Caco-2 (cell line): ENCODE results near the gene CDKAL1. TPM values are rescaled to one million over a fixed set of nuclear protein-coding genes. Genes with fewer than 3 reads are reported as not detected.

Experiments used
- BruUV-seq: library from RNA; stranded (reverse); fragments of 400-500 nt; replicated peaks from 2 replicates; lab custom pipeline; 2021; lab: Mats Ljungman, UMichigan
- CTCF ChIA-PET: fragments of 300-600 bp; sonication (Branson Sonifier 250); formaldehyde crosslinking; loops from one replicate; lab custom pipeline; 2022; ENCODE audit warnings: antibody characterized with exemption; lab: Charles Lee
- POLR2A ChIA-PET: fragments of 300-600 bp; sonication (Branson Sonifier 250); formaldehyde crosslinking; loops from one replicate; lab custom pipeline; 2022; ENCODE audit warnings: antibody characterized with exemption; lab: Charles Lee
- DNase-seq, 2 experiments: peaks; one replicate each; pipeline versions ENCODE4 v3.0.0 to v3.0.0-alpha.2; 2020 to 2022
- H3K27me3 ChIP-seq: replicated peaks from 2 replicates; pipeline ENCODE4 v1.6.0; 2011; ENCODE audit warnings: low read length; ENCODE audit not compliant: control insufficient read depth, insufficient read depth
- H3K36me3 ChIP-seq: 2 replicates; pipeline ENCODE4 v1.5.1; 2011; ENCODE audit warnings: low read length; ENCODE audit not compliant: control insufficient read depth, insufficient read depth
- H3K4me1 ChIP-seq: fragments of 250-450 bp; sonication (Bioruptor Pico); 2 replicates; pipeline ENCODE4 v1.5.1; 2020; ENCODE audit warnings: mild to moderate bottlenecking
- H3K4me3 ChIP-seq: 2 replicates; pipeline ENCODE4 v1.5.1; 2011; ENCODE audit warnings: low read depth, mild to moderate bottlenecking, control low read depth, low read length
- H3K9me3 ChIP-seq: fragments of 250-450 bp; sonication (Bioruptor Pico); 2 replicates; pipeline ENCODE4 v1.5.1; 2020; ENCODE audit warnings: mild to moderate bottlenecking, moderate library complexity
- H3K27ac Mint-ChIP-seq: one replicate; pipeline ENCODE4 v1.8.0; 2022; ENCODE audit warnings: mixed read lengths; ENCODE audit not compliant: unreplicated experiment
- H3K27me3 Mint-ChIP-seq: one replicate; pipeline ENCODE4 v1.8.0; 2022; ENCODE audit warnings: mixed read lengths; ENCODE audit not compliant: insufficient read depth, unreplicated experiment
- H3K36me3 Mint-ChIP-seq: one replicate; pipeline ENCODE4 v1.8.0; 2022; ENCODE audit warnings: mild to moderate bottlenecking, mixed read lengths; ENCODE audit not compliant: insufficient read depth, unreplicated experiment
- H3K4me1 Mint-ChIP-seq: one replicate; pipeline ENCODE4 v1.8.0; 2022; ENCODE audit warnings: low read depth, mixed read lengths; ENCODE audit not compliant: unreplicated experiment
- H3K4me3 Mint-ChIP-seq: one replicate; pipeline ENCODE4 v1.8.0; 2022; ENCODE audit warnings: mild to moderate bottlenecking, moderate library complexity, mixed read lengths; ENCODE audit not compliant: unreplicated experiment
- H3K9me3 Mint-ChIP-seq: one replicate; pipeline ENCODE4 v1.8.0; 2022; ENCODE audit warnings: mixed read lengths; ENCODE audit not compliant: unreplicated experiment
- CTCF ChIP-seq, 2 experiments: fragments of 200-600 bp in 1 of 2; IDR thresholded peaks; 1 replicate in 1 of 2; 2 replicates in 1 of 2; pipeline versions ENCODE4 v1.5.1 to v1.8.0; 2011 to 2022; ENCODE audit warnings: antibody characterized with exemption in 1 of 2, control low read depth in 1 of 2, inconsistent platforms in 1 of 2, low read depth in 1 of 2, low read length in 1 of 2, mild to moderate bottlenecking in 1 of 2, moderate library complexity in 1 of 2; ENCODE audit not compliant: insufficient read depth in 1 of 2, severe bottlenecking in 1 of 2, unreplicated experiment in 1 of 2
- intact Hi-C: fragments of 100-400 bp; cut with micrococcal nuclease; formaldehyde crosslinking; loops from one replicate; pipeline ENCODE4 v1.10.0; 2022; ENCODE audit not compliant: unreplicated experiment
- total RNA-seq: library from RNA; stranded (reverse); gene quantifications from 2 replicates; pipeline ENCODE4 v1.2.3, GENCODE V29; 2022

CDKAL1 gene
- total RNA-seq, 1 experiment from 2014 or later = 18.7 TPM

GRCh38 chr6:20574355-20574754 is 40.1 kb downstream of the CDKAL1 start:
- Mint-ChIP-seq H3K4me1 (peaks cover 6% of the 10 kb centered on the region), H3K9me3 (no peaks in the 10 kb centered on the region), H3K36me3 (peaks cover 9% of the 10 kb centered on the region), H3K27ac (no peak overlapping the region), H3K4me3 (no peak overlapping the region), H3K27me3 (no peaks in the 10 kb centered on the region)
- Histone ChIP-seq H3K36me3 (no peaks in the 10 kb centered on the region; the same call in 1 of the 2 replicates), H3K4me1 (peaks cover 17% of the 10 kb centered on the region), H3K4me3 (no peak overlapping the region), H3K27me3 (no peaks in the 10 kb centered on the region), H3K9me3 (no peaks in the 10 kb centered on the region)
- no TSS peak for BruUV-seq
- no peak for DNase-seq
- ChIA-PET CTCF (no interaction called here), POLR2A (no interaction called here)
- no peak for TF ChIP-seq CTCF (IDR thresholded peaks at IDR 0.05; ENCODE audit: insufficient read depth in 1 of 2, low read depth in 1 of 2, low read length in 1 of 2, severe bottlenecking in 1 of 2, unreplicated experiment in 1 of 2)
- intact Hi-C loops = no loop called here

DNA sequence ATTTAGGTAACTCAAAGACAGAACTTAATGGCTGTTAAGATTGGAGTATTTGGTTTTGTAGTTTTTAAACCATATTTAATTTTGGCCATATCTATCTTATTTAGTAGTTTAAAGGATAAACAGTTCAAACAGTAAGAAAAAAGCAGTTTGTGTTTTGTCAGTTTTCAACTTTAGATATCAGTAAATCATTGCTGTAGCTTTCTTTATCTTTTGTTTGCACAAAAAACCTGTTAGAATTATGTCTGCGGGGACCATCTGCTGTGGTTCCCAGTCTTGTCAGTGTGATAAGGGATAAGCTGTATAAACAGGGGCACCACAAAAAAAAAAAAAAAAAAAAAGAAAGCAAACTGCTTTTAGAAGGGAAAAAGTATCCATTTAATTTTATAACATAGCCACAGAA is 40.9 kb downstream of the CDKAL1 start:
- H3K36me3 Mint-ChIP-seq = peaks cover 2% of the 10 kb centered on the region
- no peak overlapping the region for H3K27ac Mint-ChIP-seq
- no peak overlapping the region for H3K4me3 Mint-ChIP-seq
- BruUV-seq = no TSS peak
- POLR2A ChIA-PET = no interaction called here
- CTCF ChIA-PET = interaction anchor here (0.6 kb wide), 2 partner anchors 192 to 300 kb away, joined by 3 to 9 read pairs; no protein-coding TSS in a partner anchor
- no peak overlapping the region for H3K4me3 ChIP-seq
- intact Hi-C loops = no loop called here
- no peaks in the 10 kb centered on the region for H3K9me3 ChIP-seq
- no peaks in the 10 kb centered on the region; the same call in 1 of the 2 replicates for H3K36me3 ChIP-seq
- H3K4me1 ChIP-seq = peaks cover 17% of the 10 kb centered on the region
- H3K27me3 Mint-ChIP-seq = no peaks in the 10 kb centered on the region
- TF ChIP-seq CTCF (IDR thresholded peaks at IDR 0.05; ENCODE audit: insufficient read depth in 1 of 2, low read depth in 1 of 2, low read length in 1 of 2, severe bottlenecking in 1 of 2, unreplicated experiment in 1 of 2) = no peak
- DNase-seq = peak; percentile 50 to 58
- no peaks in the 10 kb centered on the region for H3K27me3 ChIP-seq
- no peaks in the 10 kb centered on the region for H3K9me3 Mint-ChIP-seq
- peaks cover 6% of the 10 kb centered on the region for H3K4me1 Mint-ChIP-seq

DNA sequence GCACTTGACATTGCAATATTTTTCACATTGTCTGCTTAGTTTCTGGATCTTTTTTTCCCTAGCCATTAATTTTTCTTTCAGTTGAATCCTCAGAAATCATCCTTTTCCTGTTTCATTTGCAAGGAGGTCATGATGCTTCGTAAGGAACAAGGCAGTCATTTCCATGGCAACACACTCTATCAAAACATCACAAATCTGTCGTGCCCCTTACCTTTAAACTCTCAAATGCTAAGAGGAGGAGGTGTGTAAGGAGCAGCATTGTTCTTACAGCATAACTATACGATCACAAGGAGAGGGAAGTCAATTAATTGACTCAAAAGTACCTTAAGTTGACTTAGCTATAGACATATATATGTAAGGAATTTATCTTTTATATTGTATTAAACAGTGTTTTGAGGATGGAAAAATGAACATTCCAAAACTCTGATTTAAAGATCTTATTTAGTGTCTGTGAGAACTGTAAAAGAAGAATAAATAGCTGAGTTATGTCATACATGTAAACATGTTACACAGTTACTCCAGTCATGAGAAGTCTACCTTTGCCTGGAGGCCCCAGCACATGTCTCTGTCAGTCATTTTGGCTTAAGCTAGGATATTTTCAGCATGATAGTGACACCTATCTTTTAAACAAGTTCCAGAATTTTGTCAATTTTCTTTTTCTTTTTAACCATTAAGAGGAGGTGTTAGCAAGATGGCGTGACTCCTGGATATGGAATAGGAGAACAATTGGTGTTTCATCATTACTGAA is 41.6 kb downstream of the CDKAL1 start:
- ChIA-PET CTCF (no interaction called here), POLR2A (no interaction called here)
- no peak for TF ChIP-seq CTCF (IDR thresholded peaks at IDR 0.05; ENCODE audit: insufficient read depth in 1 of 2, low read depth in 1 of 2, low read length in 1 of 2, severe bottlenecking in 1 of 2, unreplicated experiment in 1 of 2)
- peaks cover 6% of the 10 kb centered on the region for H3K4me1 Mint-ChIP-seq
- no peak overlapping the region for H3K4me3 ChIP-seq
- intact Hi-C loops = no loop called here
- no peaks in the 10 kb centered on the region for H3K9me3 ChIP-seq
- DNase-seq = no peak
- H3K27me3 Mint-ChIP-seq = no peaks in the 10 kb centered on the region
- no peaks in the 10 kb centered on the region; the same call in 1 of the 2 replicates for H3K36me3 ChIP-seq
- H3K9me3 Mint-ChIP-seq = no peaks in the 10 kb centered on the region
- no peaks in the 10 kb centered on the region for H3K27me3 ChIP-seq
- peaks cover 6% of the 10 kb centered on the region for H3K36me3 Mint-ChIP-seq
- peaks cover 17% of the 10 kb centered on the region for H3K4me1 ChIP-seq
- BruUV-seq = no TSS peak
- H3K27ac Mint-ChIP-seq = no peak overlapping the region
- H3K4me3 Mint-ChIP-seq = no peak overlapping the region
